Cortex of kidney (tissue), 1 donor: ENCODE results near the gene IL23A.
"Not testable (repeated sequence)": the region's sequence is repeated elsewhere in the genome, so short reads cannot be mapped to it uniquely, and the experiment has no call there.

Experiments
- DNase-seq: peaks from one replicate; lab custom pipeline; 2025; lab: John Stamatoyannopoulos, UW

The IL23A gene

GRCh38 chr12:56326126-56326525, 12.6 kb upstream of the IL23A start:
- no peak for DNase-seq

GRCh38 chr12:56326533-56326932, 12.2 kb upstream of the IL23A start:
- no peak for DNase-seq

GRCh38 chr12:56330936-56331490, 7.7 kb upstream of the IL23A start:
- DNase-seq = no peak

- no peak for DNase-seq
Observed at GRCh38 chr12:56332512-56333196, 6.0 kb upstream of the IL23A start.

GRCh38 chr12:56333197-56333678, 5.4 kb upstream of the IL23A start:
- no peak for DNase-seq

- no peak for DNase-seq
Observed at GRCh38 chr12:56333679-56334489, 4.8 kb upstream of the IL23A start, which contains the start of gene PAN2. PAN2 (minus strand) TSS chr12:56334000; CDS start chr12:56333094, 906 bp downstream.

- DNase-seq = no peak
Observed at GRCh38 chr12:56334490-56334793, 4.2 kb upstream of the IL23A start.

- DNase-seq = not testable (repeated sequence)
Observed at GRCh38 chr12:56335527-56335926, 3.2 kb upstream of the IL23A start.

- DNase-seq = no peak
Observed at GRCh38 chr12:56336361-56337167, 2.1 kb upstream of the IL23A start.

- no peak for DNase-seq
Observed at GRCh38 chr12:56337753-56338251, 882 bp upstream of the IL23A start.

- no peak for DNase-seq
Observed at GRCh38 chr12:56339158-56339422, 406 bp downstream of the IL23A start.

- DNase-seq = no peak
Observed at GRCh38 chr12:56341616-56342015, 2.9 kb downstream of the IL23A start.

- not testable (repeated sequence) for DNase-seq
Observed at GRCh38 chr12:56342290-56342689, 3.6 kb downstream of the IL23A start.

- DNase-seq = no peak
Observed at GRCh38 chr12:56346675-56347074, 8.0 kb downstream of the IL23A start.

- DNase-seq = not testable (repeated sequence)
Observed at GRCh38 chr12:56347255-56347654, 8.6 kb downstream of the IL23A start.

- no peak for DNase-seq
Observed at GRCh38 chr12:56348776-56349175, 10.1 kb downstream of the IL23A start.

GRCh38 chr12:56350662-56351061, 12.0 kb downstream of the IL23A start:
- no peak for DNase-seq

- no peak for DNase-seq
Observed at GRCh38 chr12:56351325-56351724, 12.6 kb downstream of the IL23A start.

GRCh38 chr12:56358836-56359532, 20.3 kb downstream of the IL23A start:
- no peak for DNase-seq

GRCh38 chr12:56359851-56360767, 21.4 kb downstream of the IL23A start, which contains the start of gene STAT2:
STAT2 (minus strand) TSS chr12:56360107; CDS start chr12:56356571, 3,536 bp downstream.
- DNase-seq = peak; percentile 97
